ENCODE measurements around the gene RFX3.

The RFX3 gene

GRCh38 chr9:3346549-3346948, 179.3 kb downstream of the RFX3 start:
- TF ChIP-seq CTCF (IDR thresholded peaks at IDR 0.05; ENCODE audit: extremely low read depth, insufficient read depth, missing control alignments) = no peak
- in situ Hi-C loops (cut with MboI; ENCODE audit: low pct_unique_long_range_greater_than_20kb, low sequenced_read_pairs, unreplicated experiment) = no loop called here
- DNase-seq (ENCODE audit: low spot score) = no peak

DNA sequence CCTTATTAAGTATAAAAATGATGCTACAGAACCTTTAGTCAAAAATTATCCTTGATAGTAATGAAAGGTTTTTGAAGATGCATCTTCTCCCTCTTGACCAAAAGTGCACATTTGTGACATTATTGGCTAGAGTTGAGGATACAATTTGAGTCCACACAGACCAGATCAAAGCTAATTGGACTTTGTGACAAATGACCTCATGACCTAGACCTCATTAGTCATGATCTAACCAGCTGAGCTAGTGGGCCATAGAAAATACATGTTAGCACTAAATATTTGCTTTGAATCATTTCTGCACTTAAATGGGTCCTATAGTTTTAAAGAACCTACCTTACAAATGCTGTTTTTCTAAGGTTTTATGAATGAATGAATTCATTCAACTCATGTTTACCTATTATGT, 182.1 kb downstream of the RFX3 start:
- in situ Hi-C loops (cut with MboI; ENCODE audit: low pct_unique_long_range_greater_than_20kb, low sequenced_read_pairs, unreplicated experiment) = no loop called here
- TF ChIP-seq CTCF (IDR thresholded peaks at IDR 0.05; ENCODE audit: extremely low read depth, insufficient read depth, missing control alignments) = no peak
- no peak for DNase-seq (ENCODE audit: low spot score)

DNA sequence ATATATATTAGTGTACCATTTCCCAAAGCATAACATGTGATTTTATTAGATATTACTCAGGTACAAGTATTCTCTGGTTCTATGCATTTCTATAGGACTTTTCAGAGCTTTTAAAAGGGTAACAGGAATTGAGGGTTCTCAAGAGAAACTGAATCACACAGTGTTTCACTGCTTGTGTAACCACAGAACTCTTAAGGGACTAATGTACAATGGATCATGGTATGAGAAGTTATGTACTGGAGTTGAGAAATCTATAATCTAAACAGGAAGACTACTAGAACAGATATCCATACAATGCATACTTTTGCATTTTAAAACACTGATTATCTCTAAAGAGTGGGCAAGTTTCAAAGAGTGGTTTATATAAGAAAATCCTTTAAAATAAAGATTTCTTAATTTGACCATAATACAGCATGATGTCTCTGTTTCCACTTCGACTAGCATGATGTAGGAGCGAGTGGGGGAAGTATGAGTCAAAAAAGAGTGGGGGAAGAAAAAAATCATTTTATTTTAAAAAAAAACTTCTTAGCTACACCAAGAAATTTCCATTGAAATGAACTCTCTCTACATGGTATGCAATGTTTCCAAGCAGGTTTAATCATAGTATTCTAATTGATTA, 183.5 kb downstream of the RFX3 start:
- TF ChIP-seq CTCF (IDR thresholded peaks at IDR 0.05; ENCODE audit: extremely low read depth, insufficient read depth, missing control alignments) = no peak
- in situ Hi-C loops (cut with MboI; ENCODE audit: low pct_unique_long_range_greater_than_20kb, low sequenced_read_pairs, unreplicated experiment) = no loop called here
- DNase-seq (ENCODE audit: low spot score) = no peak

DNA sequence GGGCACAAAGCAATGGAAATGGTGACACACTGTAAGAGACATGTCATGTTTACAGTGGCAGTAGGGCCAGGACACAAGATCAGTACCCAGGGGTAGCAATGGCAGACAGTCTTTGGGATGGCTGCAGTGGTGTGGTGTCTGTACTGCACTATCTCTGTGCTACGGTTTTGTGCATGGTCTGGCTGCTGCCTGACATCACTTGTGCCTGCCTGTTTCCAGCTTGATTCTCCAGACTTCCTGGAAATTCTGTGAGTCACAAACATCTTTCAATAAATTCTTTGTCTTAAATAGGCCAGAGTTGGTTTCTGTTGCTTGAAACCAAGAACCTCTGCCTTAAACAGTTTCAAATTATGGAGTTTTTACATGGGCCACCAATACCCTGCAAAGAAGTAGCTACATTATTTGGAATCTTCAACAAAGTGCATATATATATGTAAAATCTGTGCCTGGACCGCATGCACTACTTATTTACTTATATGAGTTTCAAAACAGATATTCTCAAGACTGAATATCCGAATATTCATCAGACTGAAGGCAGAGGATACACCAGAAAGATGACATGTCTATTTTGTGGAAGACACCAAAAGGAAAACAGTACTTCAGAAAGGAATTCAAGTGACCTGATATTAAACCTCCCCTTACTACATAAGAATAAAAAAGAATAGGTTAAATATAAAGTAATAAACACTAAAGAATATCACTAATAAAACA, 188.1 kb downstream of the RFX3 start:
- in situ Hi-C loops (cut with MboI; ENCODE audit: low pct_unique_long_range_greater_than_20kb, low sequenced_read_pairs, unreplicated experiment) = no loop called here
- no peak for TF ChIP-seq CTCF (IDR thresholded peaks at IDR 0.05; ENCODE audit: extremely low read depth, insufficient read depth, missing control alignments)
- no peak for DNase-seq (ENCODE audit: low spot score)

DNA sequence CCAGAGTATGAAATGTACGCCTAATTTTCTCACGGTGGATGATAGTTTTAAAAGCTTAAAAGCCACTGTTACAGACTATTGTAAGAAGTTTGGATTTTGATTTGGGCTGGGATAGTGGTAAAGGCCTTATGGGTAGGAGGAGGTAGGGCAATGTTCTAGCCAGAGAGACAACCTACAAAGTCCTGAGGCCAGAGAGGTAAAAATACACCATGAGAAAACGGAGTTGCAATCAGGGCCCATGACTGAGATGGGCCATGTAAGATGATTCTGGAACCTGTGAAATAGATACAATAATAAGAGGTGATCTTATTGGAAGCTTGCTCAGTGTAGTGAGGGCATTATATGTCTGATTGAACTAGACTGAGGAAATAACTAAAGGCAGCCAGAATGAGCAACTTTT, 188.8 kb downstream of the RFX3 start:
- DNase-seq (ENCODE audit: low spot score) = no peak
- no peak for TF ChIP-seq CTCF (IDR thresholded peaks at IDR 0.05; ENCODE audit: extremely low read depth, insufficient read depth, missing control alignments)
- in situ Hi-C loops (cut with MboI; ENCODE audit: low pct_unique_long_range_greater_than_20kb, low sequenced_read_pairs, unreplicated experiment) = no loop called here

- in situ Hi-C loops (cut with MboI; ENCODE audit: low pct_unique_long_range_greater_than_20kb, low sequenced_read_pairs, unreplicated experiment) = no loop called here
- TF ChIP-seq CTCF (IDR thresholded peaks at IDR 0.05; ENCODE audit: extremely low read depth, insufficient read depth, missing control alignments) = no peak
- DNase-seq (ENCODE audit: low spot score) = no peak
Observed at GRCh38 chr9:3332802-3333201, 193.0 kb downstream of the RFX3 start.

Data from GM13977 (cell line).